ENCODE data around the gene CCR9.

GRCh38 chr3:45842851-45843625, 43.3 kb upstream of the CCR9 start:
- TF ChIP-seq POLR2A (IDR thresholded peaks at IDR 0.05) (no peak), CTCF (IDR thresholded peaks at IDR 0.05) (no peak)

Measured in testis (tissue), 2 donors.